Ovary (tissue), 9 donors: ENCODE data around the gene PUS10. TPM values are rescaled to one million over a fixed set of nuclear protein-coding genes. Genes with fewer than 3 reads are reported as not detected.

Experiments
- DNase-seq, 5 donors: peaks; one replicate each; pipeline ENCODE4 v3.0.0-alpha.2; 2019 to 2020
- H3K27ac ChIP-seq, 2 donors: fragments of 200-600 bp; one replicate each; pipeline versions ENCODE4 v1.5.1 to v1.8.0; 2019 to 2022
- H3K27me3 ChIP-seq: fragments of 200-600 bp; one replicate; pipeline ENCODE4 v1.8.0; 2022
- H3K36me3 ChIP-seq: fragments of 200-600 bp; sonication (generic); one replicate; pipeline ENCODE4 v1.5.1; 2019
- H3K4me1 ChIP-seq: one replicate; pipeline ENCODE4 v1.8.1; 2013; ENCODE audit warnings: mild to moderate bottlenecking, moderate library complexity; ENCODE audit not compliant: insufficient read depth
- H3K4me3 ChIP-seq: fragments of 200-600 bp; sonication (generic); one replicate; pipeline ENCODE4 v1.5.1; 2017
- H3K9me3 ChIP-seq, 2 donors: fragments of 200-600 bp in 1 of 2; sonication (generic) in 1 of 2; one replicate each; pipeline versions ENCODE4 v1.5.1 to v1.8.1; 2013 to 2019; ENCODE audit warnings: mild to moderate bottlenecking in 1 of 2, moderate library complexity in 1 of 2
- CTCF ChIP-seq, 3 donors: fragments of 450-650 bp in 2 of 3; fragments of 200-600 bp in 1 of 3; IDR thresholded peaks; one replicate each; pipeline versions ENCODE4 v1.5.1 to v1.8.0; 2016 to 2022; ENCODE audit warnings: antibody characterized with exemption in 3 of 3, mild to moderate bottlenecking in 1 of 3
- EP300 ChIP-seq: sonication (generic); formaldehyde crosslinking; IDR thresholded peaks from one replicate; pipeline ENCODE4 v1.6.1; 2017; ENCODE audit warnings: antibody characterized with exemption
- POLR2A ChIP-seq: fragments of 450-650 bp; IDR thresholded peaks from one replicate; pipeline ENCODE4 v1.6.1; 2017; ENCODE audit warnings: antibody characterized with exemption, mild to moderate bottlenecking, moderate library complexity
- WGBS, 3 donors: extraction: QIAGEN DNeasy Blood & Tissue Kit in 1 of 3; methylation state at CpG; one replicate each; pipeline versions ENCODE4 v1.1.5 to v1.1.7; 2013 to 2017; 5-methylcytosine and 5-hydroxymethylcytosine counted together
- intact Hi-C, 4 donors: fragments of 100-400 bp; cut with DNase I; formaldehyde crosslinking; loops; one replicate each; pipeline versions ENCODE4 v1.11.0 to v1.15.1; 2022 to 2023
- polyA plus RNA-seq, 2 donors: library from polyadenylated mRNA; stranded (reverse); fragments of 200-250 nt in 1 of 2; fragments of 350-450 nt in 1 of 2; fragmentation: Illumina TruSeq in 1 of 2; extraction: RNeasy Lipid Tissue Mini Kit (QIAGEN cat#74804) in 1 of 2; gene quantifications; one replicate each; pipeline ENCODE4 v1.2.3, GENCODE V29; 2013 to 2014
- total RNA-seq, 7 donors: library from RNA; depleted of rRNA in 2 of 7; stranded (reverse); fragments of >200 nt in 2 of 7; fragmentation: NEBNext Ultra II Directional in 3 of 7; extraction: Animal tissue kit (Norgen Biotek cat#: 25700) in 3 of 7; gene quantifications; one replicate each; pipeline versions ENCODE4 v1.1.0 to v1.2.4, GENCODE V29; 2016 to 2023
- donor health status: DM: no; HTN: no; CAD: no; lungs with moderate emphysema.
- donor health status: DM: no; HTN: no; CAD: no.
- donor health status: Bipolar disorder and iron deficiency.
- donor health status: DM: yes; HTN: yes; CAD: no.
- donor health status: DM: no; HTN: no; CAD: no.
- donor health status: DM: yes; HTN: yes; CAD: no.

PUS10 gene
- total and polyA plus RNA-seq, 9 donors: 4.5 to 9.4 (median 6.7) TPM

DNA sequence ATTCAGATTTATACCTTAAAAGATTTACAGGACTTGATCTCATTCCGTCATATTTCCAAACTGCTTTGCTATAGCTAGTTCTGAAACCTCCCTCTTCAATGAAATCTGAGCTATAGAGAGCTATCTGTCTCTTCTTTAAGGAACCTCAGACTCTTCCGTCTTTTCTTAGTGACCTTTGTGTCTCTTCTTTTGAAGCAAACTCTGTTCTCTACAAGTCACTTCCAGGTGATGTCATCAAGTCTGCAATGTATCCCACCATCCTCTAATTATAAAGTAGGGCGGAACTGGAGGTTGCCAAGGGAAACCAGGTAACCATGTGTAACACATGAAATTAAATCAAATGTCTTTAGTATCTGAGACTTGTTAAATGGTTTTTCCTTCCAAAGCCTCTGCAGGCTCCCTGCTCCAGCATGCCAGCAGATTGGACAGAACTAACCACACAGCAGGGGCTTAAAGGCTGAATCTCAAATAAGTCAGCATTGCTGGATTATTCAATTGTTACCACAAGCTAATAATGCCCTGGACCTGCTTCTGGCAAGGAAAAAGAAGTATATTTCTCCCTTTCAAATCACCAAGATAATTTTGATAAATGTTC is 41.7 kb downstream of the PUS10 start:
- H3K27ac ChIP-seq: no peak overlapping the region
- no peaks in the 10 kb centered on the region for H3K4me1 ChIP-seq
- DNase-seq: no peak
- no peak overlapping the region for H3K4me3 ChIP-seq
- H3K9me3 ChIP-seq: no peaks in the 10 kb centered on the region
- WGBS, 3 donors: 89 to 94% (median 93%) methylated on average over 3 of the region's 3 CpGs
- no peaks in the 10 kb centered on the region for H3K36me3 ChIP-seq
- intact Hi-C loops: no loop called here
- H3K27me3 ChIP-seq: no peaks in the 10 kb centered on the region
- TF ChIP-seq POLR2A: no peak
- TF ChIP-seq CTCF (IDR thresholded peaks at IDR 0.05): no peak
- no peak for TF ChIP-seq EP300

DNA sequence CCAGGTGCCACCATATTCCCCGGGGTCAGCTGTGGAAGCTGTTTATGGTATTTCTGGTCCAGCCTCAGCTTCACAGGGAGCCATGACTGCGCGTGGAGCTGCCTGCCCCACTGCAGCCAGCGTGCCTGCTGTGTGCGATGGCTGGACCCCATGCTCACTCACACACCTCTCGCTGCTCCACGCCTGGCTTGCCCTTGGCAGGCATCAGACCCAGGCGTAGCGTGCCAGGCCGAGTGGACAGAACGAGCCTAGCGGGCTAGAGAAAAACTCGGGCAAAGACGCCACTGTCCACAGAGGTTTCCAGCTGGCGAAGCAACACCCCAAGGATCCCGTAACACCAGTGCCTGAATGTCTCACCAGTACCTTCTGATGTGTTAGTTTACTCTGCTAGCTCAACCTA is 43.4 kb downstream of the PUS10 start:
- 96 to 98% (median 97%) methylated on average over 16 of the region's 16 CpGs for WGBS, 3 donors
- no peak for TF ChIP-seq EP300
- no peak for TF ChIP-seq CTCF (IDR thresholded peaks at IDR 0.05)
- TF ChIP-seq POLR2A: no peak
- H3K4me1 ChIP-seq: no peaks in the 10 kb centered on the region
- no peaks in the 10 kb centered on the region for H3K36me3 ChIP-seq
- H3K27me3 ChIP-seq: no peaks in the 10 kb centered on the region
- no peaks in the 10 kb centered on the region for H3K9me3 ChIP-seq
- no peak for DNase-seq
- intact Hi-C loops: no loop called here
- H3K27ac ChIP-seq: no peak overlapping the region
- no peak overlapping the region for H3K4me3 ChIP-seq

GRCh38 chr2:60973705-60974104 is 44.4 kb downstream of the PUS10 start:
- Histone ChIP-seq H3K36me3 (no peaks in the 10 kb centered on the region), H3K27ac (no peak overlapping the region), H3K4me1 (no peaks in the 10 kb centered on the region), H3K9me3 (no peaks in the 10 kb centered on the region), H3K4me3 (no peak overlapping the region), H3K27me3 (no peaks in the 10 kb centered on the region)
- DNase-seq: no peak
- TF ChIP-seq CTCF (IDR thresholded peaks at IDR 0.05): no peak
- no peak for TF ChIP-seq POLR2A
- no peak for TF ChIP-seq EP300
- 72 to 85% (median 76%) methylated on average over 5 of the region's 5 CpGs for WGBS, 3 donors
- intact Hi-C loops: no loop called here

GRCh38 chr2:60972889-60973656 is 45.0 kb downstream of the PUS10 start:
- no peak for TF ChIP-seq CTCF (IDR thresholded peaks at IDR 0.05)
- TF ChIP-seq POLR2A: no peak
- TF ChIP-seq EP300: no peak
- WGBS, 3 donors: 95 to 96% (median 96%) methylated on average over 32 of the region's 32 CpGs
- H3K36me3 ChIP-seq: no peaks in the 10 kb centered on the region

More at GRCh38 chr2:60972889-60973656, 45.0 kb downstream of the PUS10 start:
- H3K27me3 ChIP-seq: no peaks in the 10 kb centered on the region
- H3K4me1 ChIP-seq: no peaks in the 10 kb centered on the region
- H3K9me3 ChIP-seq: no peaks in the 10 kb centered on the region
- no peak for DNase-seq
- H3K27ac ChIP-seq: no peak overlapping the region
- intact Hi-C loops: no loop called here
- no peak overlapping the region for H3K4me3 ChIP-seq
